Breast epithelium (tissue), 3 donors: ENCODE data around the gene TJAP1.

Source experiments
- CTCF ChIP-seq, 3 donors: fragments of 450-650 bp; IDR thresholded peaks; one replicate each; pipeline ENCODE4 v1.5.1; 2016 to 2017; ENCODE audit warnings: antibody characterized with exemption in 3 of 3, mild to moderate bottlenecking in 3 of 3, moderate library complexity in 3 of 3
- POLR2AphosphoS5 ChIP-seq, 3 donors: sonication (generic); formaldehyde crosslinking; IDR thresholded peaks; one replicate each; pipeline ENCODE4 v1.6.1; 2017; ENCODE audit warnings: antibody characterized with exemption in 3 of 3

- TF ChIP-seq CTCF (IDR thresholded peaks at IDR 0.05): no peak
- TF ChIP-seq POLR2AphosphoS5 (IDR thresholded peaks at IDR 0.05): no peak
Observed at GRCh38 chr6:43515808-43516207, 38.4 kb downstream of the TJAP1 start.
